Ishikawa (cell line): Measurements from ENCODE around the gene NPC1L1.

Experiments used
- CEBPB ChIP-seq: IDR thresholded peaks from 2 replicates; pipeline ENCODE4 v1.6.1; 2012
- EGR1 ChIP-seq: IDR thresholded peaks from 2 replicates; pipeline ENCODE4 v1.6.1; 2012
- EP300 ChIP-seq: IDR thresholded peaks from 2 replicates; pipeline ENCODE4 v1.6.1; 2012; ENCODE audit warnings: borderline replicate concordance
- FOXM1 ChIP-seq: IDR thresholded peaks from 2 replicates; pipeline ENCODE4 v1.6.1; 2012; ENCODE audit warnings: low read depth, borderline replicate concordance
- MAX ChIP-seq: IDR thresholded peaks from 2 replicates; pipeline ENCODE4 v1.6.1; 2012
- RAD21 ChIP-seq: IDR thresholded peaks from 2 replicates; pipeline ENCODE4 v1.6.1; 2012; ENCODE audit warnings: low read depth
- TCF12 ChIP-seq: IDR thresholded peaks from 2 replicates; pipeline ENCODE4 v1.6.1; 2012; ENCODE audit warnings: low read depth
- TEAD4 ChIP-seq: IDR thresholded peaks from 2 replicates; pipeline ENCODE4 v1.6.1; 2012
- YY1 ChIP-seq: IDR thresholded peaks from 2 replicates; pipeline ENCODE4 v1.6.1; 2012; ENCODE audit warnings: low read depth

DNA sequence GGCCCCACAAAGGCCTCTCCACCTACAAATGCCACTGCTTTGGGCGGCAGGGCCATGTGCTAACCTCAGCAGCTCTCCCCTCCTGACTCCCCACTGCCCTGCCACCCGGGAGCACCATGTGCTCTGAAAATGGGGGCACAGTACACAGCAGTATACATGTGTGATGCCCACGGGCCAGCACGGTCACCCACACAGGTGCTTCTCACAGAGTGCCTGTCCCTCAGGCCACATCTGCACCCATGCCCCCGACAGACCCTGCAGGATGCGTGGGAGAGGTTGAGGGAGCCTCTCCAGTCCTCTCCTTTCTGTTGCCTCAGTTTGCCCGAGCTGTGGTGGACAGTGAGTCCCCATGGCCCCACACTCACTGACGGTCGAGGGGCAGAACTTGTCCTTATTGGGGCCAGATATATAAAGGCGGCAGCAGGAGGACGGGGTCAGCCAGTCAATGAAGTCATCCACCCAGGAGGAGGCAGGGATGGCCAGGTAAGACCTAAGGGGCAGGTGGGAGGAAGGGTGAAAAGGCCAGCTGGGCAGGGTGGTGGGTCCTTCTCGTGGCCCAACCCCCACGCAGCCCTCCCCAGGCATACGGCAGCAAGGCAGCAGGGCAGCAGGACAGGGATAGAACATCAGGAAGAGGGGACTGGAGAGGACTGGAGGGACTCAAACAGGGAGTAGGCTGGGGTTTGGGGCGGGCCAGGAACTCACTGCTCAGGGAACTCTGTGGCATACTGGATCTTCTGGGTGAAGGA, 19.6 kb downstream of the NPC1L1 start:
- TF ChIP-seq CEBPB, result no peak
- no peak for TF ChIP-seq MAX
- no peak for TF ChIP-seq RAD21
- no peak for TF ChIP-seq TCF12
- no peak for TF ChIP-seq TEAD4
- TF ChIP-seq FOXM1, result no peak
- TF ChIP-seq EP300, result no peak
- TF ChIP-seq YY1, result no peak
- TF ChIP-seq EGR1, result no peak
